Natural killer cell treated with Interleukin-12 subunit alpha and Interleukin-12 subunit beta and Interleukin-15 and Interleukin-18, amount 100 ng/mL, for 72 hours (primary cell): ENCODE results near the gene ATP9A. TPM values are rescaled to one million over a fixed set of nuclear protein-coding genes. Genes with fewer than 3 reads are reported as not detected.
A peak's percentile ranks its signal among the peaks of the same experiment; 100 is the strongest.
"Not testable (repeated sequence)": the region's sequence is repeated elsewhere in the genome, so short reads cannot be mapped to it uniquely, and the experiment has no call there.

Source experiments
- ATAC-seq, 2 donors: fragments of 150-1000 bp; cut with Tn5 transposase in 1 of 2; sonication (Bioruptor Pico), chemical (Tn5 transposase) in 1 of 2; 2 replicates each; pipeline ENCODE4 v1.10.0; 2021
- DNase-seq: peaks from one replicate; pipeline ENCODE4 v3.0.0; 2022; ENCODE audit warnings: low spot score
- H3K27ac Mint-ChIP-seq, 2 donors: 1 replicate in 1 of 2; 2 replicates in 1 of 2; pipeline ENCODE4 v1.8.0; 2022; ENCODE audit warnings: mixed read lengths in 2 of 2, mild to moderate bottlenecking in 1 of 2, moderate library complexity in 1 of 2
- H3K27me3 Mint-ChIP-seq, 2 donors: 1 replicate in 1 of 2; 2 replicates in 1 of 2; pipeline ENCODE4 v1.8.0; 2022; ENCODE audit warnings: mixed read lengths in 2 of 2
- H3K36me3 Mint-ChIP-seq: one replicate; pipeline ENCODE4 v1.8.0; 2022; ENCODE audit warnings: mixed read lengths
- H3K4me1 Mint-ChIP-seq, 2 donors: 1 replicate in 1 of 2; 2 replicates in 1 of 2; pipeline ENCODE4 v1.8.0; 2022; ENCODE audit warnings: low read depth in 2 of 2, mixed read lengths in 2 of 2, mild to moderate bottlenecking in 1 of 2
- H3K4me3 Mint-ChIP-seq: one replicate; pipeline ENCODE4 v1.8.0; 2022; ENCODE audit warnings: mixed read lengths
- H3K9me3 Mint-ChIP-seq: 2 replicates; pipeline ENCODE4 v1.8.0; 2022; ENCODE audit warnings: mixed read lengths
- total RNA-seq, 2 donors: library from RNA; stranded (reverse); gene quantifications; one replicate each; pipeline ENCODE4 v1.2.3, GENCODE V29; 2022

ATP9A gene
- total RNA-seq, 2 donors from 2014 or later: 1.4 to 18.9 TPM

GRCh38 chr20:51753220-51753619 lies 15.0 kb downstream of the ATP9A start:
- not testable (repeated sequence) for DNase-seq, H3K27me3 Mint-ChIP-seq, H3K4me3 Mint-ChIP-seq, H3K4me1 Mint-ChIP-seq, ATAC-seq, H3K9me3 Mint-ChIP-seq, H3K36me3 Mint-ChIP-seq, H3K27ac Mint-ChIP-seq

- H3K36me3 Mint-ChIP-seq: no peaks in the 10 kb centered on the region
- DNase-seq: no peak
- no peak overlapping the region for H3K27ac Mint-ChIP-seq
- H3K27me3 Mint-ChIP-seq: no peaks in the 10 kb centered on the region
- no peaks in the 10 kb centered on the region for H3K9me3 Mint-ChIP-seq
- no peak for ATAC-seq
- no peak overlapping the region for H3K4me3 Mint-ChIP-seq
- H3K4me1 Mint-ChIP-seq: peaks cover 0 to 6% of the 10 kb centered on the region in 2 donors
Measured at GRCh38 chr20:51752343-51752951, 15.7 kb downstream of the ATP9A start.

GRCh38 chr20:51750770-51751388 lies 17.3 kb downstream of the ATP9A start:
- H3K4me1 Mint-ChIP-seq: peaks cover 0 to 9% of the 10 kb centered on the region in 2 donors
- no peaks in the 10 kb centered on the region for H3K27me3 Mint-ChIP-seq

GRCh38 chr20:51750037-51750769 lies 18.0 kb downstream of the ATP9A start:
- DNase-seq: no peak
- peak overlapping the region in 1 of 2 donors; percentile 26 for H3K27ac Mint-ChIP-seq
- H3K4me1 Mint-ChIP-seq: peaks cover 0 to 13% of the 10 kb centered on the region in 2 donors
- ATAC-seq: peak; percentile 51 to 77
- no peaks in the 10 kb centered on the region for H3K36me3 Mint-ChIP-seq
- H3K27me3 Mint-ChIP-seq: no peaks in the 10 kb centered on the region
- peaks cover 4% of the 10 kb centered on the region for H3K9me3 Mint-ChIP-seq
- H3K4me3 Mint-ChIP-seq: no peak overlapping the region

More at GRCh38 chr20:51750770-51751388, 17.3 kb downstream of the ATP9A start:
- no peak for ATAC-seq
- Mint-ChIP-seq H3K36me3 (no peaks in the 10 kb centered on the region), H3K27ac (no peak overlapping the region), H3K9me3 (peaks cover under 1% of the 10 kb centered on the region), H3K4me3 (no peak overlapping the region)
- no peak for DNase-seq

- no peaks in the 10 kb centered on the region for H3K27me3 Mint-ChIP-seq
- no peaks in the 10 kb centered on the region for H3K36me3 Mint-ChIP-seq
- no peak overlapping the region for H3K4me3 Mint-ChIP-seq
- no peak for DNase-seq
- H3K9me3 Mint-ChIP-seq: peaks cover 4% of the 10 kb centered on the region
- no peak for ATAC-seq
- H3K4me1 Mint-ChIP-seq: peaks cover 0 to 13% of the 10 kb centered on the region in 2 donors
- H3K27ac Mint-ChIP-seq: no peak overlapping the region
Measured at GRCh38 chr20:51749674-51750036, 18.5 kb downstream of the ATP9A start.

- DNase-seq (no peak), ATAC-seq (peak in 1 of 2 donors; percentile 18)
- H3K4me1 Mint-ChIP-seq: peaks cover 0 to 20% of the 10 kb centered on the region in 2 donors
- peaks cover 4% of the 10 kb centered on the region for H3K9me3 Mint-ChIP-seq
- no peaks in the 10 kb centered on the region for H3K36me3 Mint-ChIP-seq
- no peaks in the 10 kb centered on the region for H3K27me3 Mint-ChIP-seq
- no peak overlapping the region for H3K27ac Mint-ChIP-seq
- no peak overlapping the region for H3K4me3 Mint-ChIP-seq
Measured at GRCh38 chr20:51747182-51747911, 20.8 kb downstream of the ATP9A start.

- H3K36me3 Mint-ChIP-seq: no peaks in the 10 kb centered on the region
- H3K4me3 Mint-ChIP-seq: no peak overlapping the region
- H3K27ac Mint-ChIP-seq: peak overlapping the region in 1 of 2 donors; percentile 1
- ATAC-seq: no peak
- no peak for DNase-seq
- H3K4me1 Mint-ChIP-seq: peaks cover 0 to 20% of the 10 kb centered on the region in 2 donors
- no peaks in the 10 kb centered on the region for H3K27me3 Mint-ChIP-seq
- H3K9me3 Mint-ChIP-seq: peaks cover 4% of the 10 kb centered on the region
Measured at GRCh38 chr20:51745804-51746203, 22.4 kb downstream of the ATP9A start.

- Mint-ChIP-seq H3K36me3 (no peaks in the 10 kb centered on the region), H3K4me1 (peaks cover 0 to 25% of the 10 kb centered on the region in 2 donors), H3K9me3 (peaks cover 3% of the 10 kb centered on the region), H3K4me3 (no peak overlapping the region), H3K27ac (no peak overlapping the region), H3K27me3 (no peaks in the 10 kb centered on the region)
- no peak for DNase-seq
- ATAC-seq: no peak
Measured at GRCh38 chr20:51740838-51741237, 27.4 kb downstream of the ATP9A start.

- H3K27ac Mint-ChIP-seq, DNase-seq, H3K27me3 Mint-ChIP-seq, ATAC-seq, H3K36me3 Mint-ChIP-seq, H3K9me3 Mint-ChIP-seq, H3K4me3 Mint-ChIP-seq: not testable (repeated sequence)
- peaks cover 0 to 21% of the 10 kb centered on the region in 2 donors for H3K4me1 Mint-ChIP-seq
Measured at GRCh38 chr20:51740308-51740707, 27.9 kb downstream of the ATP9A start.

- H3K27me3 Mint-ChIP-seq: no peaks in the 10 kb centered on the region
- DNase-seq (no peak), ATAC-seq (no peak)
- no peak overlapping the region for H3K27ac Mint-ChIP-seq
- H3K9me3 Mint-ChIP-seq: no peaks in the 10 kb centered on the region
- peaks cover 0 to 21% of the 10 kb centered on the region in 2 donors for H3K4me1 Mint-ChIP-seq
- H3K36me3 Mint-ChIP-seq: no peaks in the 10 kb centered on the region
- no peak overlapping the region for H3K4me3 Mint-ChIP-seq
Measured at GRCh38 chr20:51739722-51740249, 28.4 kb downstream of the ATP9A start.

- no peaks in the 10 kb centered on the region for H3K36me3 Mint-ChIP-seq
- H3K4me3 Mint-ChIP-seq: no peak overlapping the region
- no peaks in the 10 kb centered on the region for H3K27me3 Mint-ChIP-seq
- no peak for DNase-seq
- H3K27ac Mint-ChIP-seq: no peak overlapping the region
- no peaks in the 10 kb centered on the region for H3K9me3 Mint-ChIP-seq
- peaks cover 0 to 18% of the 10 kb centered on the region in 2 donors for H3K4me1 Mint-ChIP-seq
- peak in 1 of 2 donors; percentile 78 for ATAC-seq
Measured at GRCh38 chr20:51738877-51739447, 29.2 kb downstream of the ATP9A start.

GRCh38 chr20:51738261-51738660 lies 29.9 kb downstream of the ATP9A start:
- H3K27ac Mint-ChIP-seq, H3K27me3 Mint-ChIP-seq, DNase-seq, H3K9me3 Mint-ChIP-seq, H3K36me3 Mint-ChIP-seq, H3K4me3 Mint-ChIP-seq, ATAC-seq: not testable (repeated sequence)
- H3K4me1 Mint-ChIP-seq: peaks cover 0 to 18% of the 10 kb centered on the region in 2 donors

- Mint-ChIP-seq H3K27me3 (no peaks in the 10 kb centered on the region), H3K27ac (peak overlapping the region in 1 of 2 donors; percentile 21), H3K4me3 (no peak overlapping the region), H3K36me3 (no peaks in the 10 kb centered on the region), H3K4me1 (peaks cover 4 to 21% of the 10 kb centered on the region in 2 donors), H3K9me3 (no peaks in the 10 kb centered on the region)
- no peak for DNase-seq
- no peak for ATAC-seq
Measured at GRCh38 chr20:51736947-51737346, 31.2 kb downstream of the ATP9A start.
